ENCODE measurements around the gene CFAP157.

The CFAP157 gene

DNA sequence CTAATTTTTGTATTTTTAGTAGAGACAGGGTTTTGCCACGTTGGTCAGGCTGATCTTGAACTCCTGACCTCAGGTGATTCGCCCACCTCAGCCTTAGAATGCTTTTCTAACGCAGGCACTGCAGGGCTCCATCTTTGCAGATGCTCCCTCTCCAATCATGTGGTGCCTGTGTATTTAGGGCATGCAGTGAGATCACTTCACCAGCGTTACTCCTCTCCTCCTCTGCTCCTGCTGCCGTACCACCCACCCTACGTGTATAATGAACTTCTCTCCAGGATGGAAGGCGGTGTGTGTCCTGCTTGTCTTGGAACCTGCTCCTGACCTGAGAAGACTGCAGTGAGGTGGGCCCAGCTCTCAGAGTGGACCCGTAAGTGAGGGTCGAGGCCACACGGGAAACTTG is 13.6 kb upstream of the CFAP157 start:
- no peak for DNase-seq (ENCODE audit: low read depth in 2 of 2)

- DNase-seq (ENCODE audit: low read depth in 2 of 2) = no peak
Observed at GRCh38 chr9:127693697-127694096, 13.1 kb upstream of the CFAP157 start.

DNA sequence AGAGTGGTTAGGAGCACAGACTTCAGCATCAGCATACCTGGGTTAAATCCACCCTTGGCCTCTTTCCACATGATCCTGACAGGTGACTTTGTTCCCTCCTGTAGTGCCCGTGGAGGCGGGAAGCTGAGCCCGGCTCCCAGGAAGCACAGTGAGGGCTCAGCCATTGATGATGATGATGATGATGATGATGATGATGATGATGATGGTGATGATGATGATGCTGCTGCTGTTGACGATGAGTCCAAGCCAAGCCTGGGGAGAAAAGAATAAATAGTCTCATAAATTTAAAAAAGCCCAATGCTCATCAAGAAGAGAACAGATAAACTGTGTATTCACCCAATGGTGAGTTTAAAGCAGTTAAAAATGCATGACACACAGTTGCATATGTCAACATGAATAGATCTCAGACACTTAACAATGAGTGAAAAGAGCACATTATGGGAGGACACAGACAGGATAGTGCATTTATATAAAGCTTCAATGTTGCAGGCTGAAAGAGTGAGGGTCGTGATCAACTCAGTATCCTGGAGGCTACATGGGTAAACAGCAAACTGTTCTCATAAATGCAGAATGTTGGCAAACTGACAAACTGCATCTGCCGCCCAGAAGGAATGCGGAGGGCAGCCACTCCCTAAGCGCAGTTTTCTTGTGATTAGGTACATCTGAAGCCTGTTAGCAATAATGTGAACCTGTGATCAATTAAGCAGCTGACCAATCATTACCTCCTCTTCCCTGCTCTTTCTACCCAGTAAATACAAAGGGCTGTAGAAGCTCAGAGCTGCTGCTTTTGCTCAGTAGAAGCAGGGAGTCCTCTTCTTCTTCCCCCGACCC is 11.7 kb upstream of the CFAP157 start:
- peak; percentile 59 to 64 for DNase-seq (ENCODE audit: low read depth in 2 of 2)

GRCh38 chr9:127697575-127697974 is 9.2 kb upstream of the CFAP157 start:
- no peak for DNase-seq (ENCODE audit: low read depth in 2 of 2)

- no peak for DNase-seq (ENCODE audit: low read depth in 2 of 2)
Observed at GRCh38 chr9:127698386-127698785, 8.4 kb upstream of the CFAP157 start.

DNA sequence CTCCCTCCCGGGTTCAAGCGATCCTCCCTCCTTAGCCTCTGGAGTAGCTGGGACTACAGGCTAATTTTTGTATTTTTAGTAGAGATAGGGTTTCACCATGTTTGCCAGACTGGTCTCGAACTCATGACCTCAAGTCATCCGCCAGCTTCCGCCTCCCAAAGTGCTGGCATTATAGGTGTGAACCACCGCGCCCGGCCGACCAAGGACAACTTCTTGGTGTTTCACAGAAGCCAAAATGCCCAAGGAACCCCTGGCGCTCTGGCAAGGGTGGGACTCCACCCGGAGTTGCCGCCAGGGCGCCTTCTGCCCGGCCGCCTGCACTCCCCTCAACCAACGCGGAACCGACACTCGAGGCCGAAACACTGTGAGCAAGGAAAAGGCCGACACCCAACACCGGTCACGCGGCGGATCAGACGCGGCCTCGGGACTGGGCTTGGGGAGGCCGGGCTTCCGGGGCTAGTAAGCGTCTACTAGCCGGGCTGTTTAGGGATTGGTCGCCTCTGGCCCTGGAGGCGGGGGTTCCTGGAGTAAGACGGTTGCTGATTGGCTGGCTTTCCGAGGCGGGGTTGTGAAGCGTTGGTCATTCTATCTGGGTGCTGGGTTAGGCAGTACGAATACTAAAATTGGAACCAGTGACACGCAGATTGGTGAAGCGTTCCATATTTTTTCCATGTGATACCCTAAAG is 7.7 kb upstream of the CFAP157 start:
- DNase-seq (ENCODE audit: low read depth in 2 of 2) = peak; percentile 87 to 88

DNA sequence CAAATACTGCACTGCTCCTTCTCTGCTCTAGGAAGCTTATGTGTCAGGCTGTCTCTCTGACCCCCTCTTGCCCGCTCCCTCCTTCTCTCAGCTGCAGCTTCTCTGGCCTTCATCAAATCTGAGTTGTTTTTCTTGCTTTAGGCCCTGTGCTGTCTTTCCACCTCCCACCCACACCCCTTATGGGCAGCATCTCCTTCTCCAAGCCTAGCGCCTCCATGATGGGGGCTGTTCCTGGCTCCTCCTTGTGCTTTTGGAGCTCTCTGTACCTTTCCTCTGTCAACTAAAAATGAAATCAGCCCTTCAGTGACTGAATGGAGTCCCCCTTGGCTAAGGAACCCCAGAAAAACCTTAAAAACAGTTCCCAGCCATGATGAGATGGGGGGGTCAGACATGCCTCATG is 6.6 kb upstream of the CFAP157 start:
- no peak for DNase-seq (ENCODE audit: low read depth in 2 of 2)

GRCh38 chr9:127700594-127701255 is 6.1 kb upstream of the CFAP157 start:
- DNase-seq (ENCODE audit: low read depth in 2 of 2) = no peak

GRCh38 chr9:127703289-127703946 is 3.4 kb upstream of the CFAP157 start:
- DNase-seq (ENCODE audit: low read depth in 2 of 2) = no peak

DNA sequence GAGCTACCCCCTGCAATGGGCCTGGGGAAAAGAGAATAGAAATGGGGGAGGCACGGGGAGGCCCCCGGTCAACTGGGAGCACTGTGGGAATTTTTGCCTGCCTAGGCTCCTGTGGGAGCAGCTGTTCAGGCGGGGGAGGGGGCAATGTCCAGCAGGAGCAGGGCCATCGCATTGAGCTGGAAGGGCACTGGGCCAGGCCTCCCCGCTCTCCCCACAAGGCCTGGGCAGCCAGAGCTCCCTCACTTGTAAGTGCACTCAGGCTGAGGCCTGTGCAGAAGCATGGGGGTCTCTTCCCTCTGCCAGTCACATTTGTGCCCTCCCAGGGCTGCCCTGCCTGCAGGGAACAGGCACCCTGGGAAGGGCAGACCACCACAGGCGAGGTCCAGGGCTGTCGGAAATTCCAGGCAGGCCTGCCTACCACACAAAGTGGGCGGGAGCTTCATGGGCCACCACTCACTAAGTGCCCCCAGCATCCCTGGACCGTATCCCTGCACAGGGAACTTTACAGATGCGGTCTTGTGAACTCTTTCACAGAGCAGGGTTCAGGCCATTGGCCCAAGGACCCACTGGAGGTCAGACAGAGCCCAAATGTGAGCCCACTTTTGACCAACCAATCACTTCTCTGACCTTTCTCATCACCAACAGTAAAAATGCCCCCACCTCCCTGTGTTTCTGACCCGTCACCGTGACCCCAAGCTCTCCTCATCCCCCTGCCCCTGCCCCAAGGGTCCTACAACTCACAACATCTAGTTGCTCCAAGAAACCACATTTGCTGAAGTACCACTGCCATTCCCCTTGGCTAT is 1.0 kb upstream of the CFAP157 start:
- no peak for DNase-seq (ENCODE audit: low read depth in 2 of 2)

DNA sequence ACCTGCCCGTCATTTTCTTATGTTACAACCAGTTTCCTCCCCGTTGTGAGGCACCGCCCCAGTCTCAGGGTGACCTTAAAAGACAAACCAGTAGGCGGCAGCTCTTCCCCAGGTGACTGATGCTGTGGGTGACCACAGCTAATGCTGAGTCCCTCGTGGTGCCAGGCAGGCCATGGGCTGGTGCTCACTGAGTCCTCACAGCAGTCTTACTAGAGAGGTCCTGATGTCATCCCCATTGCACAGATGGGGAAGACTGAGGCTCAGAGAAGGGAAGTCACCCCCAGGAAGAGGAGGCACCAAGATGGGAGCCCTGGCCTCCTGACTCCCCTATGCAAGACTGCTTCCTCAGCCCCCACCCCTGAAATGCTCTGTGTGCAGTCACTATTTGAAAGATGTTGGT is 978 bp downstream of the CFAP157 start:
- DNase-seq (ENCODE audit: low read depth in 2 of 2) = no peak

DNA sequence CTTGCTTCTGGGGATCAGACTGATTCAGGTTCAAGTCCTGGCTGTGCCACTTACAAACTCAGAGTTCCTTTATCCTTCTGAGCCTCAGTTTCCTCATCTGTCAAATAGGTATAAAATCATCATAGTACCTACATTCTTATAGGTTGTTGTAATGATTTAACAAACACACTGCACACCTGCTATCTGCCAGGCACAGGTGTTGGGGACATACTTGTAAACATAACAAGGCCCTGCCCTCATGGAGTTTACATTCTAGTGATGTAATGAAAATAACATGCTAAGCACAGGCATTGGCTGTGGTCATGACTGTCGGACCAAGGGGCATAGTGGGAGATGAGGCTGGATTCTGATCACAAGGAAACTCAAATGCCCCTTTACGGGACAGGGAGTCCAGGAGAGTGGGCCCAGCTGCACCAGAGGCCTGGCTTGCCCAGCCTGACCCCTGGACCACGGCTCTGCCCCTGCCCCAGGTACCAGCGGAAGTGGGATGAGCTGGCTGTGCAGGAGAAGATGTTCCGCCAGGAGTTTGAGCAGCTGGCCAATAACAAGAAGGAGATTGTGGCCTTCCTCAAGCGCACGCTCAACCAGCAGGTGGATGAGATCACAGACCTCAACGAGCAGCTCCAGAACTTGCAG is 2.3 kb downstream of the CFAP157 start:
- DNase-seq (ENCODE audit: low read depth in 2 of 2) = no peak

- DNase-seq (ENCODE audit: low read depth in 2 of 2) = no peak
Observed at GRCh38 chr9:127710204-127710783, 3.5 kb downstream of the CFAP157 start.

- no peak for DNase-seq (ENCODE audit: low read depth in 2 of 2)
Observed at GRCh38 chr9:127711226-127711701, 4.5 kb downstream of the CFAP157 start.

GRCh38 chr9:127711831-127712274 is 5.1 kb downstream of the CFAP157 start:
- no peak for DNase-seq (ENCODE audit: low read depth in 2 of 2)

- DNase-seq (ENCODE audit: low read depth in 2 of 2) = no peak
Observed at GRCh38 chr9:127712371-127712770, 5.6 kb downstream of the CFAP157 start.

DNA sequence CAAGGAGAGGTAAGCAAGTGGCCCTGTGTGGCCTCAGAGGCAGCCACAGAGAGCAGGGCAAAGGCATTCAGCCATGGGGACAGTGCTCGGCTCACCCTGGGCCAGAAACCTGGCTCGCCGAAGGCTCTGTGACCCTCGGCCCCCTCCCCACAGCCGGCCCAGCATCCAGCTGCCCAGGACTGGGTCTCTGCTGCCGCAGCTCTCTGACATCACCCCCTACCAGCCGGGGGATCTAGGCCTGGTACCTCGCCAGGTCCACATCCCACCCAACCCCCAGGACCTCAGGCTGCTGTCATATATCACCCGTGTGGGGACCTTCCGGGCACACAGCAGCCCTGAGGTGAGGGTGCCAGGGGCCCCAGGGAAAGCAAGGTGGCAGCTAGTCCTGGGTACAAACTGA is 6.1 kb downstream of the CFAP157 start:
- no peak for DNase-seq (ENCODE audit: low read depth in 2 of 2)

DNA sequence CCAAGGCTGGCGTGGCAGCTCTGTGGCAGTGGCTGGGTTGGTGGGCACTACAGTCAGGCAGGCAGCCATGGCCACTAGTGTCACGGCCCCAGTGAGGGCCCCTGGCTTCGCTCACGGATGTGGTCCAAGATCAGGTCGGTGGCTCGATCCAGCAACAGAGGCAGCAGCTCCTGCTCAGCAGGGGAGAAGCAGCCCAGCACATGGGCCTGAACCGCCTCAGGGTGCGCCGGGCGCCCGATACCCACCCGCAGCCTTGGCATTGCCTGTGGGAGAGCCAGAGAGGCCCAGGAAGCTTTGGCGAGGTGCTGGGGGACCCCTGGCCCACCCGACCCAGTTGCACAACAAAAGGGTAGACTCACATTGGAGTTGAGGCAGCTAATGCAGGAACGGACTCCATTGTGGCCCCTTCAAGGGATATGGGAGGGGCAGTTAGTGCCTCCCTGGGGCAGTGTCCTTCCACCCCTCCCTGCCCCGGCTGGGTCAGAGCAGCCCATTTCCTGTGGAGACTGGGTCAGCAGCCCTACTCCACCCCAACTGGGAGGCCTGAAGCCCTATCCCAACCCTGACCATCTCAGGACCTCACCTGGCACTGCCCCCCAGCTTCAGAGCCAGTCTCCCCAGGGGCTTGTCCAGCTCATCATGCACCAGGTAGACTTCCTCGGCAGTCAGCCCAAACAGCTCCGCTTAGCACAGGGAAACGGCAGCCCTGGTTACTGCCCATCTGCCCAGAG is 7.4 kb downstream of the CFAP157 start:
- DNase-seq (ENCODE audit: low read depth in 2 of 2) = no peak

DNA sequence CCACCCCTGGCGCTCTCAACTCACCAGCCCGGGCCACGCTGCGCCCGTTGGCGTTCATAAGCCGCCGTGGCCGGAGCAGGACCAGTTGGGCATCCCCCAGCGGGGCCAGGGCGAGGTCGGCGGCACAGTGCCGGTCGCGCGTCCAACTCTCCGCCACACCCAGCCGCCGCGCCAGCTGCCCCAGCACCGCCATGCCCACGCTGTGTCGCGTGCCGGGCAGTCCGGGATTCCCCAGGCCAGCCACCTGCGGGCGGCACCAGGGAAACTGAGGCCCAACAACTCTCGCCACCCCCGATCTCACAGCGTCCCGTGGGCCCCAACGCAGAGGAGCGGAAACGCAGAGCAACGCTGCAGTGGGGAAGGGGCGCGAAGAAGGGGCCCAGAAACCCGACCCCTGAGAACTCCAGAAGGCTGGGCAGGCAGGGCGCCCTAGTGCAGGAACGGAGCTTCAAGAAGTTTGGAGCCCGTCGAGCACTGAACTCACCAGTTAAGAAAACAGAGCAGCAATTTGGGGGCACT is 8.2 kb downstream of the CFAP157 start:
- DNase-seq (ENCODE audit: low read depth in 2 of 2) = no peak

All from fibroblast of skin of left quadriceps (primary cell).